Testis (tissue), 3 donors: ENCODE results near the gene SELENOM. TPM values are rescaled to one million over a fixed set of nuclear protein-coding genes. Genes with fewer than 3 reads are reported as not detected.

Experiments used
- DNase-seq: peaks from one replicate; pipeline ENCODE4 v3.0.0-alpha.2; 2019
- H3K27ac ChIP-seq, 2 donors: fragments of 200-600 bp; sonication (generic); one replicate each; pipeline ENCODE4 v1.5.1; 2019
- H3K27me3 ChIP-seq: fragments of 200-600 bp; sonication (generic); one replicate; pipeline ENCODE4 v1.5.1; 2019
- H3K36me3 ChIP-seq: fragments of 200-600 bp; sonication (generic); one replicate; pipeline ENCODE4 v1.5.1; 2017; ENCODE audit warnings: low read depth; ENCODE audit errors: missing control alignments
- H3K4me1 ChIP-seq: fragments of 200-600 bp; sonication (generic); one replicate; pipeline ENCODE4 v1.5.1; 2019
- H3K4me3 ChIP-seq, 2 donors: fragments of 200-600 bp; sonication (generic); one replicate each; pipeline ENCODE4 v1.5.1; 2017 to 2019
- H3K9me3 ChIP-seq: fragments of 200-600 bp; sonication (generic); one replicate; pipeline ENCODE4 v1.5.1; 2017
- CTCF ChIP-seq, 3 experiments: fragments of 450-650 bp in 2 of 3; fragments of 200-600 bp in 1 of 3; sonication (generic) in 1 of 3; IDR thresholded peaks; one replicate each; pipeline ENCODE4 v1.5.1; 2016 to 2019; ENCODE audit warnings: antibody characterized with exemption in 3 of 3, mild to moderate bottlenecking in 2 of 3, moderate library complexity in 1 of 3
- POLR2A ChIP-seq: fragments of 450-650 bp; IDR thresholded peaks from one replicate; pipeline ENCODE4 v1.6.1; 2017; ENCODE audit warnings: antibody characterized with exemption, mild to moderate bottlenecking, moderate library complexity
- WGBS, 2 donors: methylation state at CpG; one replicate each; pipeline ENCODE4 v1.1.5; 2018; 5-methylcytosine and 5-hydroxymethylcytosine counted together
- intact Hi-C: fragments of 100-400 bp; cut with DNase I; formaldehyde crosslinking; loops from one replicate; pipeline ENCODE4 v1.15.1; 2023; ENCODE audit warnings: low total_unique reads
- polyA plus RNA-seq: library from polyadenylated mRNA; stranded (reverse); fragments of 350-450 nt; fragmentation: Illumina TruSeq; extraction: RNeasy Lipid Tissue Mini Kit (QIAGEN cat#74804); gene quantifications from one replicate; pipeline ENCODE4 v1.2.3, GENCODE V29; 2014; ENCODE audit warnings: low read depth, low replicate concordance; ENCODE audit not compliant: insufficient read depth
- total RNA-seq, 2 donors: library from RNA; depleted of rRNA; stranded (reverse); fragments of >200 nt; gene quantifications; one replicate each; pipeline ENCODE4 v1.2.3, GENCODE V29; 2016

The SELENOM gene
- total and polyA plus RNA-seq, 3 donors from 2014 or later = 77.4 to 102 (median 82.8) TPM

DNA sequence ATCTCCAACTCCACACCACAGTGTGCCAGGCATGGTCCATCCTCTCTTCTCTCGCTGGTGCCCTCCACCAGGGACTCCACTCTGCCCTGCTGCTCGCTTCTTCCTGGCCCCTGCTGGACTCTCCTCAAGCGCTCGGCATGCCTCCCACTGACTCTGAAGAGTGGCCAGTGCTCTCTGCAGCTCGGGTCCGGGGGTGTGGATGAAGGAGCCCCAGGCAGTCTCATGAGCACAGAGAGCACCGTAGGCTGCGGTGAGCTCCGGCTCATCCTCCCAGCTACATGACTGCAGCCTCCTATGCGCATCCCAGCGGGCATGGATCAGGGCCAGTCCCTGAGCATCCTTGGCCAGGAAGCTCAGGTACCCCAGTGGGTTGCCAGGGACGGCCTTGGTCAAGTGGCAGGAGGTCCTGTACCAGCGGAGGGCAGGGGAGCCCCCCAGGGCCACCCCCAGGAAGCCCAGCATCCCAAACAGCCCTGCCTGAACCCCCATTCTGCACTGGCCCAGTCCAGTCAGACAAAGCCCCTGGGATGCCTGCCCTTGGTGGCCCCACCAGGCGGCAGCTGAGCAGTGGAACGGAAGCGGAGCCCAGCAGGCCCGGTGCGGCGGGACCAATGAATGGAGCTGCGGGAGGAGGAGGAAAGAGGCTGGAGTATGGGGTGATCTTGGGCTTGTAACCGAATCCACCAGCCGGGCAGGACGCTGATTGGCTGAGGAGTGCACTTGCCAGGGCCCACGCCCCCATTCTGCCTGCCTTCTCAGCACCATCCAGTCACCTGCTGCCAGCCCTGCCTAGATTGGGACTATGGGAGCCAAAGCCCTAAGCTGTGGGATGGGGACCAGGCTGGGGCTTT lies 32.7 kb upstream of the SELENOM start, which contains the start of gene PLA2G3:
PLA2G3 (minus strand) TSS at position 643 of the 851 bp plus-strand sequence; CDS start at position 489, 154 bp downstream.
- Histone ChIP-seq H3K27me3 (no peaks in the 10 kb centered on the region), H3K4me3 (no peak within 1 kb of the TSS), H3K4me1 (no peaks in the 10 kb centered on the region), H3K9me3 (no peaks in the 10 kb centered on the region), H3K27ac (no peak within 1 kb of the TSS), H3K36me3 (no peaks in the 10 kb centered on the region)
- WGBS, 2 donors = 46% methylated on average over 17 to 24 of the region's 24 CpGs
- DNase-seq = no peak
- intact Hi-C loops = loop anchor here (10.0 kb wide), 1 partner anchor 45 kb away; no protein-coding TSS in a partner anchor
- TF ChIP-seq POLR2A (no peak), CTCF (IDR thresholded peaks at IDR 0.05) (no peak)

DNA sequence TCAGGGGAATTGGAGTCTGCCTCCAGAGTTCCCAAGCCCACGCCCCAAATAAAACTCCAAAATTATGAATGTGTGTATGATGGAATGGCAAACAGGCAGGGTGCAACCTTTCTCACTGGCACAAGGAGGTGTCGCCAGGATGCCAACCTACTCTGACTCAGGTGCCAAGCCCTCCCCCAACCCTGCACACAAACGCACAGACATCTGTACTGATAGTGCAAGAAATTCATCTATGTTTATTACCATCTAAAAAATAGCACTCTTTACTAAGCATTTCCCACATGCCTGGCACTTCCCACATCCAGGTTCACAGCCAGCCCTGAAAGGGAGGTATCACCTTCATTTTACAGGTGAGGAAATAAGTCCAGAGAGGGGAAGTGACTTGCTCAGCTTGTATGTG lies 31.7 kb upstream of the SELENOM start:
- DNase-seq = no peak
- Histone ChIP-seq H3K4me3 (no peak overlapping the region), H3K27ac (no peak overlapping the region), H3K9me3 (no peaks in the 10 kb centered on the region), H3K27me3 (no peaks in the 10 kb centered on the region), H3K4me1 (no peaks in the 10 kb centered on the region), H3K36me3 (no peaks in the 10 kb centered on the region)
- WGBS, 2 donors = 82 to 86% methylated on average over 3 of the region's 3 CpGs
- TF ChIP-seq CTCF (IDR thresholded peaks at IDR 0.05) (no peak), POLR2A (no peak)
- intact Hi-C loops = no loop called here

GRCh38 chr22:31138126-31138525 lies 30.8 kb upstream of the SELENOM start:
- DNase-seq = no peak
- Histone ChIP-seq H3K4me1 (no peaks in the 10 kb centered on the region), H3K4me3 (no peak overlapping the region), H3K36me3 (no peaks in the 10 kb centered on the region), H3K27me3 (no peaks in the 10 kb centered on the region), H3K27ac (no peak overlapping the region), H3K9me3 (no peaks in the 10 kb centered on the region)
- intact Hi-C loops = no loop called here
- TF ChIP-seq CTCF (IDR thresholded peaks at IDR 0.05) = no peak
- TF ChIP-seq POLR2A = no peak
- WGBS, 2 donors = 86 to 100% methylated on average over 2 to 10 of the region's 10 CpGs

DNA sequence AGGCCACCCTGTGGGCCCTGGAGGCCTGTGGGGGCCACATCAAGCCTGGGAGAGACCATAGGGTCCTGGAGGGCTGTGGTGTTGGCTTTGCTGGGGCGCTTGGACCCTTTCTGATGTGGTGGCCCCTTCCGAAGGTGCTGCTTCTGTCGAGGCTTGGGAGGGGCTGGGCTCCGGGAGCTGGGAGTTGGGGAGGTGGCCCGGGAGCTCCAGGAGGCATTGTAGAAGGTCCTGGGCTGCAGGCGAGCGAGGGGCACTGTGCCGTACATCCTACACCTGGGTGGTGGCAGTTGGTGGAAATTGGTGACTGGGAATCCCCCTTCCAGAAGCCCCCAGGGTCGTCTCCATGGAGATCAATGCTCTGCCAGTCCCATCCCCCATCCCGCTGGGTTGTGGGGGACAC lies 30.4 kb upstream of the SELENOM start:
- Histone ChIP-seq H3K4me3 (no peak overlapping the region), H3K27me3 (no peaks in the 10 kb centered on the region), H3K36me3 (no peaks in the 10 kb centered on the region), H3K4me1 (no peaks in the 10 kb centered on the region), H3K27ac (no peak overlapping the region), H3K9me3 (no peaks in the 10 kb centered on the region)
- intact Hi-C loops = no loop called here
- TF ChIP-seq CTCF (IDR thresholded peaks at IDR 0.05) = no peak
- no peak for TF ChIP-seq POLR2A
- no peak for DNase-seq
- 81 to 82% methylated on average over 10 of the region's 10 CpGs for WGBS, 2 donors
